Renal cortical epithelial cell (primary cell): Measurements from ENCODE around the gene TBL2. TPM values are rescaled to one million over a fixed set of nuclear protein-coding genes. Genes with fewer than 3 reads are reported as not detected.
"Not testable (repeated sequence)": the region's sequence is repeated elsewhere in the genome, so short reads cannot be mapped to it uniquely, and the experiment has no call there.

Experiments
- DNase-seq: peaks from one replicate; pipeline ENCODE4 v3.0.0-alpha.2; 2011; ENCODE audit warnings: low read depth
- total RNA-seq: library from RNA; depleted of rRNA; stranded (reverse); fragments of >200 nt; gene quantifications from 2 replicates; pipeline ENCODE4 v1.2.3, GENCODE V29; 2014

Gene TBL2
- total RNA-seq, 1 donor from 2014 or later = 68.0 TPM

DNA sequence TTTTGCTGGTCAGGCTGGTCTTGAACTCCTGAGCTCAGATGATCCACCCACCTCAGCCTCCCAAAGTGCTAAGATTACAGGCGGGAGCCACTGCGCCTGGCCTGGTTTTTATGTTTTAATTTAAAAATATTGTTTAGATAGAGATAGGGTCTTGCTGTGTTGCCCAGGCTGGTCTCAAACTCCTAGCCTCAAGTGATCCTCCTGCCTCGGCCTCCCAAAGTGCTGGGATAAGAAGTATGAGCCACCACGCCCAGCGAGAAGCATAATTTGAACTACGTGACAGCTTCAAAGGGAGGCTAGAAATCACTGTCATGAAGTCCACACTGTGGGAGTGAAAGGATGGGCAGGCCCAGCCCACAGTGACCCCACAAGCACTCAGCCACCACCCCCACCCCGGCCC, 42.5 kb downstream of the TBL2 start:
- DNase-seq = not testable (repeated sequence)

DNA sequence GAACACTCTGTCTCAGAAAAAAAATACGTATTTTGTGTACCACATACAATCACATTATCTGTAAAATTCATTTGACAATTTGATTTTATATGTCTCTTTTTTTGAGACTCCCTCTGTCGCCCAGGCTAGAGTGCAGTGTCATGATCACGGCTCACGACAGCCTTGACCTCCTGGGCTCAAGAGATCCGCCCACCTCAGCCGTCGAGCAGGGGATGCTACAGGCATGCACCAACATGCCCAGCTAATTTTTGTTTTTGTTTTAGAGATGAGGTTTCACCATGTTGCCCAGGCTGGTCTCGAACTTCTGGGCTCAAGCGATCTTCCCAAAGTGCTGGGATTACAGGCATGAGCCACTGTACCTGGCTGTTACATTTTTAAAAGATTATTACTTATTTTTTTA, 44.6 kb downstream of the TBL2 start:
- no peak for DNase-seq

DNA sequence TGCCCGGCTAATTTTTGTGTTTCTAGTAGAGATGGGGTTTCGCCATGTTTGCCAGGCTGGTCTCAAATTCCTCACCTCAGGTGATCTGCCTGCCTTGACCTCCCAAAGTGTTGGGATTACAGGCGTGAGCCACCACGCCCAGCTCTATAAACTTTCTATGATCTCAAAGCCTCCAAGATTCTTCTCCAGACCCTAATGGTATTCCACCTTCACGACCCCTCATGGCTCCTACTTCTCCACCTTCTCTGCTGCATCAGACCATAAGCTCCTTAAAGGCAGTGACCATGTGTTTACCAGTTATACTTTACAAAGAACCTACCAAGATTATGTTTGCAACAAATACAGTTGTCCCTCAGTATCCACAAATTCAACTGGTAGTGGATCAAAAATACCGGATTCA, 46.2 kb downstream of the TBL2 start:
- DNase-seq = no peak

DNA sequence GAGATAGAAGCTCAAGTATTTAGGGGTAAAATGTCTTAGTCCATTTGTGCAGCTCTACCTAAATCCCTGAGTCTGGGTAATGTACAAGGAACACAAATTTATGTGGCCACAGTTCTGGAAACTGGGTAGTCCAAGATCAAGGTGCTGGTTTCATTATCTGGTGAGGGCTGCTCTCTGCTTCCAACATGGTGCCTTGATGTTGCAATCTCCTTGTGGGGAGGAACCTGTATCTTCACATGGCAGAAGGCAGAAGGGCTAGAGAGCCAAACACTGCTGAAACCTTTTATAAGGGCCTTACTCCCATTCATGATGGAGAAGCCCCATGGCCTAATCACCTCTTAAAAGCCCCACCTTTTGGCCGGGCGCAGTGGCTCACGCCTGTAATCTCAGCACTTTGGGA, 47.6 kb downstream of the TBL2 start:
- no peak for DNase-seq

DNA sequence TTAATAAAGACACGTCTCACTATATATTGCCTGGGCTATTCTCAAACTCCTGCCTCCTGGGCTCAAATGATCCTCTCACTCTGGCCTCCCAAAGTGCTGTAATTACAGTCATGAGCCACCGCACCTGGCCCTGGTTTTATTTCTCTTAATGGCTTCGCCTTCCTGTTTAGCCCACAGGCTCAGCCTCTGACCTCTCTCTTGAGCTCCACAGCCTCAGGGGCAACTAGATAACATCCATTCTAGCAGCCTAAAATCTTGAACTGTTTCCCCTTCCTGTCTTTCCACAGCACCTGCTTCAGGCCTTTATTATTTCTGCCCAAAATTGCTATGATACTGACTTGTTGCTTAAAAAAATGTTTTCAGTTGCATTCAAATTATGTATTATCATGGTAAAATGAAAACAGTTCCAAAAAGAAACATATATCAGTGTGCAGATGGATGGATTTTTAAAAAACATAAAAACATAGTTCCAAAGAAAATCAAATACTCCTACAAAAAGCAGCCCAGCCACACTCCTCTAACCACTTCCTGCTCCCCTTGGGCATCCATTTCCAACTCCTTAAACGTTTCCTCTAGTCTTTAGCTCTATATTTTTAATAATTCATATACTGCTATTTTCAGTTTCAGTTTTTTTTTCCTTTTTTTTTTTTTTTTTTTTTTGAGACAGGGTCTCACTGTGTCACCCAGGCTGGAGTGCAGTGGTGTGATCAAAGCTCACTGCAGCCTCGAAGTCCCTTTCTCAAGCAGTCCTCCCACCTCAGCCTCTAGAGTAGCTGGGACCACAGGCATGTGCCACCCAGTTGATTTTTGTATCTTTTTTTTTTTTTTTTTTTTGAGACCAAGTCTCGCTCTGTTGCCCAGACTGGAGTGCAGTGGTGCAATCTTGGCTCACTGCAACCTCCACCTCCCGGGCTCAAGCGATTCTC, 51.2 kb downstream of the TBL2 start:
- no peak for DNase-seq

DNA sequence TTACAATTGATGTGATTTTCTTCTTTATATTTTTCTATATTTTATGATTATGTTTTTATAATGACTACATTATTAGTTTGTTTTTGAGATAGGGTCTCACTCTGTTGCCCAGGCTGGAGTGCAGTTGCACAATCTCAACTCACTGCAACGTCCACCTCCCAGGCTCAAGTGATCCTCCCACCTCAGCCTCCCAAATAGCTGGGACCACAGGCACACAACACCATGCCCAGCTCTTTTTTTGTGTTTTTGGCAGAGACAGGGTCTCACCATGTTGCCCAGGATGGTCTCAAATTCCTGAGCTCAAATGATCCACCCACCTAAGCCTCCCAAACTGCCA, 52.3 kb downstream of the TBL2 start:
- not testable (repeated sequence) for DNase-seq

DNA sequence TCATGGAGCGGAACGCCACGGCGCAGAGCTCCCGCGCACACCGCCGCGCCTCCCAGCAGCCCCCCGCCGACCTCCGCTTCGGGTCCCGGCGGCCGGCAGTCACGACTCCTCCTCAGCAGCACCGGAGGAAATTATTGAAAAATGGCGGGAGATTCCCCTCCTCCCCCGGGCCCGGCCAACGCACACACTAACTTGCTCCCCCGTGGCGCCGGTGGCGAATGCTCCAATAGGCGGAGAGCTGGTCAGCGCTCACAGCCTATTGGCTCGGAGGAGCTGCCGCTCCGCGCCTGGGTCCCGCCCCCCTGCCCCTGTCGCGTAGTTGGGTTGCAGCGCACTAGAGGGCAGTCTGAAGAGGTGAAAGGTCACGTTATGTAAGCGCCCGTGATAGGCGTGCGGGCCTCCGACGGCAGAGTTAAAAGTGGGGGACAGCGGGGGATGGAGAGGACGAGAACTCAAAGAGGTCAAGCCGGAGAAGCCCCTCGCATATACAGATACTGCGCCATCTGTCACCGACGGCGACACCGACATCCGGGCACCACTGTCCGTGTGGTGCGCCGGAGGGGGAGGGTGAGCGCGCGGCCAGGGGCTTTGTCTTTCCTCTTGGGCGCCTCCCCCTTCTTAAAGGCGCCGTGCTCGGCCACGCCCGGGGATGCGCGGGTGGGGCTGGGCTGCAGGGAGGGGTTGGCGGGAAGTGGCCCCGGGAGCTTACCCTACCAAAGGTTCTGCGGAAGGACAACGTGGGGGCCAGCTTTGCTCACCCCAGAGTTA, 56.1 kb downstream of the TBL2 start, which contains the start of gene BAZ1B:
Gene BAZ1B, minus strand, starts transcription at position 189 of the 768 bp plus-strand sequence. CDS start 360 bp downstream, outside the sequence.
- peak; percentile 91 for DNase-seq

DNA sequence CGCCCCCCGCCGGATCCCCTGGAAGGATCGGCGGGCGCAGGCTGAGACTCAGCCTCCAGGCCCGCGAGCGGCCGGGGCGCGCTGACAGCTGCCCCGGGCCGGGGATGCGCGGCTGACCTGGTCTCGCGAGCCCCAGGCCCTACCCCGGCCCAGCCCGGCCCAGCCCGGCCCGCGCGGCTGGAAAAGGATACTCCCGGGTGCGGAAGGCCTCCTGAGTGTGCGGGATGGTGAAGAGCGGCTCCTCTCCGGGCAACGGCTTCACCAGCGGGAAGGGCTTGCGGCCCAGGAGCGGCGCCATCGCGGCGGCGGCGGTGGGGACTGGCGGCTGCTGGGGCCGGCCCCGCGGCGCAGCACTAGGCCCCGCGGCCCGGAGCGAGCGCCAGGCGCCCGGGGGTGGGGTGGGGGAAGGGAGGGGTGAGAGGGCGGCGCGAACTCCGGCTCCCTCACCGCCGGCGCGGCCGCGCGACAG, 56.7 kb downstream of the TBL2 start:
- no peak for DNase-seq

DNA sequence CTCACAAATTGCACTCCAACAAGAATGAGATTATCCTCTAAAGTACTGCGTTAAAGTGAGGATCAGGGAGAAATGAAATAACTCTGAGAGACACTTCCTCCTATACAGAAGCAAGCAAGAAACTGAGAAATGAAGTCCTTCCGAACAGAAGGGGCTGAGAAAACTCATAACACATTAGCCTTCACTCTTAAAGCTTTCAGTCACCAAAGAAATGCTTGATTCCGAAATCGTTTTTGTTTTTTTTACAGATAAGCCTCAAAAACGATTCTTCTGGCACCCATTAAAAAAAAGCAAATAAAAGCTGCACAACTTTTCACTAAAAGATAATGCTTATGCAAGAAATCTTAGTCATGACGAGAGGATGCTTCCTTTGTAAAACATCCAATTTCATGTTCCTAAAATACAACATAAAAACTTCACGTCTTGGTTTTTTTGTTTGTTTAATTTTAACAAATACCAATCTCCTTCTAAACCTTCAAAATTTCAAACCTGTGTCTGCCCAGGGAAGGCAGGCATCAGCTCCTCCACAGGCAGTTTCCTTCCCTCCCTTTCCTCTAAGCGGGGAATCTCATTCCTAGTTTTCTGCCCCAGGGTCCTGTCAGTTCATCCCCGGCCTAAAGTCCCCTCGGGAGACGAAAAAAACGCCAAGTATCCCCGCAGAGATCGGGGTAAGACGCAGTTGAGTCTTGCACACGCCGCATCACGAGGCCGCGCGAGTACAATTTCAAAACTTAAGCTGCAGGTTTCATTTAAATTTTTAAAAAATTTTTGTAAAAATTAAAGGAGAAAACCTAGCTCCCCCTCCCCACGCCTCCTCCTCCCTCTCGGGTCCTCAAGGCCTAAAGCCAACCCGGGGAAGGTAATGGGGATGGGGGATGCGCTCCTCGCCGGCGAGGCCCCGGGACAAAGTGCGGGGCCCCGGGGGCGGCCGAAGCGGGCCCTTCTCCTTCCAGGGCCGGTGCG, 57.4 kb downstream of the TBL2 start:
- DNase-seq = no peak

DNA sequence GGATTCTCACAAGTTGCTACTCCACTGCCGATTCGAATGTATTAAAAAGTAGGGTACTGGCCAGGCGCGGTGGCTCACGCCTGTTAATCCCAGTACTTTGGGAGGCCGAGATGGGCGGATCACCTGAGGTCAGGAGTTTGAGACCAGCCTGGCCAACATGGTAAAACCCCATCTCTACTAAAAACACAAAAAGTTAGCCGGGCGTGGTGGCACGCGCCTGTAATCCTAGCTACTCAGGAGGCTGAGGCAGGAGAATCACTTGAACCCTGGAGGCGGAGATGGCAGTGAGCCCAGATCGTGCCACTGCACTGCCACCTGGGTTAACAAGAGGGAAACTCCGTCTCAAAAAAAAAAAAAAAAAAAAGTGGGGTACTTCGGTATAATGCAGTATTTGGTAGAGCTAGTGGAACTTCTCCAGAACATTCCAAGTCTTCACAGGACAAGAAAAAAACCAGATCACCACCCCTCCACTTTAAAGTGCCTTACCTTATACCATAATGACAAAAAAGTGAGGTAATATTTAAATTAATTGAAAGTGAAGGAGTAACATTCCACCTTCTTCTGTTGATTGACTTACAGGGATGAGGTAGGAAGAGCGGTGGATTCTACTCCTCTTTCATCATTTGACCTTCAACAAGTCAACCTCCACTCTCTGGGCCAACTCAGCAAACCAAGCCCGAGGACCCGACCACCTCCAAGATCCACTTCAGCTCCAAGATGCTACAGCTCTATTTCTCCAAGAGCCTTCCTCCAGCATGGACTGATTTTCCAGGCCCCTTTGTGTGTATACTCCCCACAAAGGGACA, 58.3 kb downstream of the TBL2 start:
- DNase-seq = no peak

DNA sequence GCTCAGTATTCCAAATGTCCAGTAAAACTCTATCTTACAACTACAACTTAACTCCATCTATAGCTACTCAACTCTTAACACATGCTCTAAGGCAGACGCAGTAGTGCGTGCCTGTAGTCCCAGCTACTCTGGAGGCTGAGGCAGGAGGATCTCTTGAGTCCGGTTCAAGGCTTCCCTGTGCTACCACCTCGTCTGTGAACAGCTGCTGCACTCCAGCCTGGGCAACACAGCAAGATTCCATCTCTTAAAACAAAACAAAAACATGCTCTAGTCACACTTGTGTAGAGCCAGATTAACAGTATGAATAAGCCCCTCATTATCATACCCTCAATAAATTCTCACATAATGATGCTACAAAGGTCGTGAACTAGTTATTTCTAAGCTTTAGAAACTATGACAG, 59.9 kb downstream of the TBL2 start:
- no peak for DNase-seq

Other genes starting within 250 kb of the TBL2 start
- gene FZD9, start 144.8 kb downstream of the TBL2 start, total RNA-seq = 0.15 and 0.35 TPM in 2 replicates
- 34.7 and 66.4 TPM in 2 replicates for gene BAZ1B, start 56.3 kb downstream of the TBL2 start, total RNA-seq
- gene BCL7B, start 20.9 kb downstream of the TBL2 start, total RNA-seq = 21.7 and 23.4 TPM in 2 replicates
- gene MLXIPL, start 45.9 kb upstream of the TBL2 start, total RNA-seq = 0.15 TPM in 1 of 2 replicates, not detected in the other
- 8.6 and 9.2 TPM in 2 replicates for gene VPS37D, start 89.3 kb upstream of the TBL2 start, total RNA-seq
- 1.0 and 1.9 TPM in 2 replicates for gene DNAJC30, start 104.9 kb upstream of the TBL2 start, total RNA-seq
- 34.0 and 67.7 TPM in 2 replicates for gene BUD23, start 105.0 kb upstream of the TBL2 start, total RNA-seq
- 12.9 and 13.9 TPM in 2 replicates for gene STX1A, start 141.1 kb upstream of the TBL2 start, total RNA-seq
- 20.4 and 67.2 TPM in 2 replicates for gene ABHD11, start 160.2 kb upstream of the TBL2 start, total RNA-seq
- gene CLDN3, start 191.7 kb upstream of the TBL2 start, total RNA-seq = 10.8 and 11.6 TPM in 2 replicates